Kidney tubule cell (primary cell): ENCODE measurements around the gene MGAT5B.

Experiments used
- DNase-seq: peaks from one replicate; pipeline ENCODE4 v3.0.0-alpha.2; 2018; ENCODE audit warnings: low spot score

Gene MGAT5B

GRCh38 chr17:76880268-76880667 is 12.1 kb downstream of the MGAT5B start:
- no peak for DNase-seq

- DNase-seq, result no peak
These were observed 12.8 kb downstream of the MGAT5B start for GRCh38 chr17:76880971-76881370.

- DNase-seq, result no peak
These were observed 13.2 kb downstream of the MGAT5B start for GRCh38 chr17:76881408-76881807.

DNA sequence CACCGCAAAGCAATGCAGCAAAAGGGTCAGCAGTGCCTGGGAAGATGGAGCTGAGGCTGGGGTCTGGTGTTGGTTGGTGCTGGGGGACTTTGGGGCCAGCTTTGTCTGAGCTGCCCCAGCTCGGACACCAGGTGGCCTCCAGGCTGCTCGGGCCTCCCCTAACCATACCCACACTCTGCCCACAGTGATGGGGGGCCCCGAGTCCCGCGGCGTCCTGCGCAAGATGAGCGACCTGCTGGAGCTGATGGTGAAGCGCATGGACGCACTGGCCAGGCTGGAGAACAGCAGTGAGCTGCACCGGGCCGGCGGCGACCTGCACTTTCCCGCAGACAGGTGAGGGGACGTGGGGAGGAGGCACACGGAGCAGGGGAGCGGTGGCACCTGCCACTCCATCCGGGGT is 13.8 kb downstream of the MGAT5B start:
- DNase-seq, result no peak

- DNase-seq, result no peak
These were observed 15.7 kb downstream of the MGAT5B start for GRCh38 chr17:76883744-76884525.

- no peak for DNase-seq
These were observed 17.0 kb downstream of the MGAT5B start for GRCh38 chr17:76884995-76885893.

DNA sequence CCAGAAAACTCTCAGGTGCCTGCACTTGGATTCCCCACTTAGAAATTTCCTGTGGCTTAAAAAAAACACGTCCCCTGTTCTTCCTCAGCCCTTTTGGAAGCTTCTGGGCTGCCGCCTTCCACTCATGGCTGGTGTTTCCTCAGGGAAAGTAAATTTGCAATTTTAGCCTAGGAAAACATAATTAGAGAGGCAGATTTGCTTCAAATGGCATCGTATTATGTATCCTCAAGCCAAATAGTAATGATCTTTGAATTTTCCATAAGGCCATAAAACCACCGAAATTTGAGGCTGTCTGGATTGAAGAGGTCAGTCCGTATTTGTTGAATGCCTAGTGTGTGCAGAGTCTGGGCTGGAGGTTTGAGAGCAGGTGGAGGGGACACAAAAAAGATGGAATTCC is 17.7 kb downstream of the MGAT5B start:
- no peak for DNase-seq

DNA sequence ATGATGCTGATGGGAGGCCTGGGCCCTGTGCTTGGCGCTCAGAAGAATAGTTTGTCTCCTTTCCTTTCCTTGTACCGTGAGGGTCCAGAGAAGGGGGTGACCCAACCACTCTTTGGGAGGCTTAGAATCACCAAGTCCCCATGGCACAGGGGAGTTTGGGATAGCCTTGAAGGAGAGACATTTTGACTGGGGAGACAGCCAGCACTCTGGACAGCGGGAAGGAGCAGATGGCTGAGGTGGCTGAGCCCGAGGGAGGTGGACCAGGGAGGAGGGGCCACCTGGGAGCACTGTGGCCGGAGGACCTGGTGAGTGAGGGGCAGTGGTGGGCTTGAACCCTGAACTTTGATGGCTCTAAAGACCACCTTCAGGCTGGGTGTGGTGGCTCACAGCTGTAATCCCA is 18.2 kb downstream of the MGAT5B start:
- DNase-seq, result no peak

- no peak for DNase-seq
These were observed 19.6 kb downstream of the MGAT5B start for GRCh38 chr17:76887802-76888201.

- no peak for DNase-seq
These were observed 20.5 kb downstream of the MGAT5B start for GRCh38 chr17:76888661-76889060.

DNA sequence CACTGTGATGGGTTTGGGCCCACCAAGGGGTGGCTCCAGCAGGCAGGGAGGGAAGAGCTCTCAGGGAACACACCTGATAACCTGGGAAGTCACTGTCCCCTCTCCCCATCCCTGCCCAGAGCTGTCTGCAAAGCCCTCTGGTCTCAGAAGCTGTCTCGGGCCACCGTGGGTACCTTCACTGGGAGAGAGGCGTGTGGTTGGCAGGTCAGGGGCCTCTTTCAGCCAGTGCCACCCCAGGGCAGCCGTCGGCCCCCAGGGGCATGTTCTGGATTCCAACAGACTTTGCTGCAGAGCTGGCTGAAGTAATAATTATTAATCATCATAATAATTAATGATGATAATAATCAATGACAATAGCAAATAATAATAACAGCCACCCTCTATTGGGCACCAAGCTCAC is 21.1 kb downstream of the MGAT5B start:
- no peak for DNase-seq

DNA sequence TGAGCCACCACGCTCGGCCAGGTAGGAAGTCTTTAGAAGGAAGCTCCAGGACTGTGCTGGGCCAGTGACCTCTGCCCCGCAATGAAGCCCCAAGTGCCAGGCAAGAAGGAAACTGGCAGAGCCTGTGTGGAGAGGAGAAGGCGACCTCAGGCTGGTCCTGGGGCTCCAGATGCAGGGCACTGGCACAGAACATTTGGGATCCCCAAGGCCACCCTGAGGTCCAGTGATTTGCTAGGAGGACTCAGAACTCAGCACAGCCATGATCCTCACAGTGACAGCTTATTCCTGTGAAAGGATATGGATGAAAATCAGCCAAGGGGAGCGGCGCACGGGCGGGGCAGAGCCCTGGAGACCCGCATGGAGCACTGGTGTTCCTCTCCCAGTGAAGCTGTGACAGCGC is 24.1 kb downstream of the MGAT5B start:
- DNase-seq, result no peak

GRCh38 chr17:76893623-76894334 is 25.6 kb downstream of the MGAT5B start:
- DNase-seq, result no peak

DNA sequence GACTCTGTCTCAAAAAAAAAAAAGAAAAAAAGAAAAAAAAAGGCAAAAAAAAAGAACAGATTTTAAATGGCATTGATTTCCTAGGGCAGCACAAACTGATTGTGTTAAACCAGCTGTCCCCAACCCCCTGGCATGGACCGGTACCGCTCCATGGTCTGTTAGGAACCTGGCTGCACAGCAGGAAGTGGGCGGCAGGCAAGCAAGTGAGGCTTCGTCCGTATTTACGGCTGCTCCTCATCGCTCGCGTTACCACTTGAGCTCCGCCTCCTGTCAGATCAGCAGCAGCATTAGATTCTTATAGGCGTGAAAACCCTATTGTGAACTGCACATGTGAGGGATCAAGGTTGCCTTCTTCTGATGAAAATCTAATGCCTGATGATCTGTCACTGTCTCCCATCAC is 26.6 kb downstream of the MGAT5B start:
- DNase-seq, result no peak

DNA sequence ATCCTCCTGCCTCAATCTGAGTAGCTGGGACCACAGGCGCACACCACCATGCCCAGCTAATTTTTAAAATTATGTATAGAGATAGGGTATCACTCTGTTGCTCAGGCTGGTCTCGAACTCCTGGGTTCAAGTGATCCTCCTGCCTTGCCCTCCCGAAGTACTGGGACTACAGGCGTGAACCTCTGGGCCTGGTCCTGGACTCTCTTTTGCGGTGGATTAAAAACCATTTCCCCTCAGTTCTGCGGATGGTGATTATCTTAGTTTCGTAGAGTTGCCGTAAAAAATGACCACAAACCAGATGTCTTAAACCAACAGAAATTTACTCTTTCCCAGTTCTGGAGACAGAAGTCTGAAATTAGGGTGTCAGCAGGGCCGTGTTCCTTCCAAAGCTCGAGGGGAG is 28.8 kb downstream of the MGAT5B start:
- DNase-seq, result no peak

GRCh38 chr17:76899414-76899813 is 31.2 kb downstream of the MGAT5B start:
- DNase-seq, result no peak

DNA sequence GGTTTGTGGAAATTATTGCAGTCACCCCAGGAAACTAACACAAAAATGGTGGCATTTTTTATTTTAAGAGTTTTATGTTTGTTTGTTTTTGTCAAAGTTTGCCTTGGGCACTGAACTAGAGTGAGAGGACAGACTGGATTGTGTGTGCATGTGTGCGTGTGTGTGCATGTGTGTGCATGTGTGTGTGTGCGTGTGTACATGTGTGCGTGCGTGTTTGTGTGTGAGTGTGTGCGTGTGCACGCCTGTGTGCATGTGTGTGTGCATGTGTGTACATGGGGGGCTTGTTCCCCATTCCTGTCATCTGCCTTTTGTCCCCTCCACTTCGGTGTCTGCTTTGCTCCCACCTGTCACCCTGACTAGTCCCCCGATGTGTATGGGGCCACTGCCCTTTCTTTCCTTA is 32.5 kb downstream of the MGAT5B start:
- no peak for DNase-seq

DNA sequence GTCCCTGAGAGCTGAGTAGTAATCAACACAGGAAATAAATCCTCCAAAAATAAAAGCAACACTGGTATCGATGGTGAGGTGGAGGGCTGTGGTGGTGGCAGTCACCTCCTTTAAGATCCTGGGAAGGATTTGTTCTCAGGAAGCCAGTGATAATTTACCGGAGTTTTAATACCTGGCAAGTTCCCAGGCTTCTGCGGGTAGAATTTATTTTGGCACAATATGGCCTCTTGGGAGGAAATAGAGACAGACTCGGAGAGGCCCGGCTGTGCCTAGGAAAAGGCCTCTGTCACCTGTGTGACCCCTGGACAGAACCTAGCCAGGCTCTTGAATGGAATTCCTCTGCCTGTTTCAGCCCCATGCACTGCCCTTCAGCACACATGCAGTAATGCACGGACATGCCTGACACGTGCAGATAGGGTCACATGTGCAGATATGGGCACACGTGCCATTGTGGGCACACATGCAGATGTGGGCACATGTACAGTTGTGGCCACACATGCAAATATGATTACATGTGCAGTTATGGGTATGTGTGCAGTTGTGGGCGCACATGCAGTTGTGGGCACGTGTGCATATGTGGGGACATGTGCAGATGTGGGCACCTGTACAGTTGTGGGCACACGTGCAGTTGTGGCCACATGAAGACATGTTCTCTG is 33.5 kb downstream of the MGAT5B start:
- no peak for DNase-seq

- no peak for DNase-seq
These were observed 34.3 kb downstream of the MGAT5B start for GRCh38 chr17:76902476-76902875.

GRCh38 chr17:76903631-76904030 is 35.4 kb downstream of the MGAT5B start:
- DNase-seq, result no peak

DNA sequence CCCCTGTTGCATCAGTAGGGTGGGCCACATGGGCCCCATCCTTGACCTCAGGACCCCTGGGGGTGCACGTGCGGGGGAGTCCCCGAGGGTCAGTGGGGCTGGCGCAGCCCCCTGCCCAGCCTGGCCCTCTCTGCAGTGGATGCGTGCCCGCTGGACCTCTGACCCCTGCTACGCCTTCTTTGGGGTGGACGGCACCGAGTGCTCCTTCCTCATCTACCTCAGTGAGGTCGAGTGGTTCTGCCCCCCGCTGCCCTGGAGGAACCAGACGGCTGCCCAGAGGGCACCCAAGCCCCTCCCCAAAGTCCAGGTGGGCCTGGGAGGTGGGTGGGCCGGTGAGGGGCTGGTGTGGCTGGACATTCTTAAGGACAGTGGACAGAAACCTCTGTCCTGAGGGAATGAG is 35.9 kb downstream of the MGAT5B start:
- no peak for DNase-seq

DNA sequence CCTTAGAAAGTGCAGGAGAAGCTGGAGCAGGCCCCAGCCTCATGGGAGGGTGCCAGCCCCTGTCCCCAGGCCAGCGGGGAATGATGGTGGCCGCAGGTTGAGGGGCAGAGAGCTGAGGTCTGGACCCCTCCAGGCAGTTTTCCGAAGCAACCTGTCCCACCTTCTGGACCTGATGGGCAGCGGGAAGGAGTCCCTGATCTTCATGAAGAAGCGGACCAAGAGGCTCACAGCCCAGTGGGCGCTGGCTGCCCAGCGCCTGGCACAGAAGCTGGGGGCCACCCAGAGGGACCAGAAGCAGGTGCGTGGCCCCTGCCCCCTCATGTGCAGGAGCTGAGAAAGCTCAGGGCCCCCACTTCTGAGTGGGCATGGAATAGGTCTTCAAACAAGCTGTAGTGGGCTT is 36.8 kb downstream of the MGAT5B start:
- DNase-seq, result no peak
